NOMO-1 (cell line): ENCODE data around the gene SMIM38.

Source experiments
- DNase-seq, 2 experiments: peaks; one replicate each; lab custom pipeline; 2025; ENCODE audit not compliant: unreplicated experiment in 2 of 2; lab: John Stamatoyannopoulos, UW

The SMIM38 gene

DNA sequence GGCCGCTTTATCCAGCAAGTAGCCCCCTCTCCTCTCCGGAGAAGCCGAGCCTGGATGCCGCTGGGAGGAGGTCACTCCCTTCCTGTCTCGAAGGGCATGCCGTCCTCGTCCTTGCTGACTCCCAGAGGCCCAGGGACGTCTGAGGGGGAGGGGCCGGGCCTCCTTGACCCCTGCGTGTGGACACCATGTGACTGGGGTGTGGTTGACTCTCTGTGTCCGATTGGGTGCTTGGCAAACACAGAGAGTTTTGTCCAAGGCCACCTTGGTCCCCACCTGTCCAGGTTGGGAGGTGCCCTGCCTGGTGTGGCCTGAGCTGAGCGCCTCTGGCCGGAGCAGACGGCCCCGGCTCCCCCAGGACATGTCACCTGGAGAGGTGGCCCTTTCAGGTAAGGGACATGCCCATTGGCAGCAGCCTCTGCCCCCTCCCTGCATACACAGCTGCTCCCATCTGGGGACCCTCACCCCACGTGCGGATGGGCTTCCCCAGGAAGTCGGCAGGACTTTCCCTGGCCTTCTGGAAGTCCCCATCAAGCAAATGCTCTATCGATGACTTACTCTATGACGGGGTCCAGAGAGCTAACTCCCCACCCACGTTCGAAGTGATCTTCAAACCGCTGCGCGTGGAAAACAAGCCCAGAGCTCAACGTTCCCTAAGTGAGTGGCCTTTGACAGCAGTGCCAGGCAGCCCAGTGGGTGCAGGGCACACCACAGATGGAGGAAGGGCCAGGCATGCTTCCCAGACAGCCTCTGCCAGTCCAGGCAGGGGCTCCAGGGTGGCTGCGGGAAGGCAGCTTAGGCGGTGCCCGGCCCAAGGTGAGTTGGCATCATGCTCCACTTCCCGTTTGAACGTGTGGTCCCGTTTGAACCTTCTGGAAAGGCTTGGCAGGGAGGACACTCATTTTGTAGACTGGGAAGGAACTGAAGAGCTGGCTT lies at the start of gene SMIM38:
TSS of gene SMIM38 (plus strand) at position 634 of the 933 bp plus-strand sequence. CDS start 1,912 bp downstream, outside the sequence.
- DNase-seq = no peak

DNA sequence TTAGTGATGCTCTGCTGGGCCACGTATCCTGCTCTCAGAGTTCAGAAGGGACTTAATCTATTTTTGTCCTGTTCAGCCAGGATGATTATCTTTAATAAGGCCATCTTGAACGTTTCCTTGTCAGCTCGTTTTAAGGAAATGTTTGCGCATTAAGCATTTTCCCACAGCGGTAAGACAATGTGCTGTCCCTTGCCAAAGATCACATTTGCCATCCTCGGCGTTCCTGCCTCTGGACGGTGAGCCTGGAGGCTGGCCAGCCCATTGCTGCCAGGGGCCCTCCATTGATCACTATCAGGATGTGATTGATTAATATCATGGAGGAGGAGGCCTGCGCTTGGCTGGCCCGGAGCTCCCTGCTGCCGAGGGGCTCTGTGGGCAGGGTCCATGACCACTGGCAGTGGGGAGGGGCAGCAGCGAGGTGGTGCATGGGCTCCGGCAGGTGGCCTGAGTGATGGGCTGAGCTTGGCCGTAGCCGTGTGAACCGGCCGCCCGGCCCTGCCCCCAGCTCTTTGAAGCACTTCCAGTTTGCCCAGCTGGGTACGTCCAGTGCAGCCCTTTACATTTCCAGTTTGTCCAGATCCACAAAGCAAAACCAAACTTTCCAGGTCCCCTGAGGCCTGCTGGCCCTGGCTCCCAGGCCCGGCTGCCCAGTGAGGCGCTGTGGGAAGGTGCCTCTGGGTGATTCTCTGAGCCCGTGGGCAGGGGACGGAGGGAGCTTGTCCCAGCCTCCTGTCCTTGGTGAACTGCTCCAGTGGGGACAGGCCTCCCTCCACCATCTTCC lies 49.5 kb upstream of the SMIM38 start:
- no peak for DNase-seq

DNA sequence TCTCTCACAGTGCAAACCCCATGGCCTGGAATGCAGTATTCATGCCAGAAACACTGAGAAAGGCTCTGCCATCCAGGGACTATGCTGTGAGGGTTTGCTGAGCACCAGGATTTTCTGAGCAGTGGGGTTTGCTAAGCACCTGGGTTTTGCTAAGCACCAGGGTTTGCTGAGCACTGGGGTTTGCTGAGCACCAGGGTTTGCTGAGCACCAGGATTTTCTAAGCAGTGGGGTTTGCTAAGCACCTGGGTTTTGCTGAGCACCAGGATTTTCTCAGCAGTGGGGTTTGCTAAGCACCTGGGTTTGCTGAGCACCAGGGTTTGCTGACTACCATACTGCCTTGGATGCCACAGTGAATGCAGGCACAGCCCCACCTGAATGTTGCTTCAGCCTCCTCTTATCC lies 48.3 kb upstream of the SMIM38 start:
- DNase-seq = no peak

DNA sequence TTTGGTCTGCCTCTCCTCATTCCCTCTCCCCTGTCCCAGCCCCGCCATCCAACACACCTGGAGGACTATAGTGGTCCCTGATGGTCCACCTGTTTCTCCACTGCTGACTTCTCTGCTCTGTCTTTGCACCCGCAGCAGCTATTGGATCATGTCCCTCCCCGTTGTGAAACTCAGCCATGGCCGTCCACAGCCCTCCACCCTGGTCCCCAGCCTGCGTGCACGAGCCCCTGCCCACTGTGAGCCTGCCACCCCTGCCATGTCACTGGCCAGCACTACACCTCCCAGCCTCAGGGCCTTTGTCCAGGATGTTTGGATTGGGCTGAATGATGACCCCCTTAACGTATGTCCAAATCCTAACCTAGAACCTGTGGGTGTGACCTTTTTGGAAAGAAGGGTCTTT lies 47.7 kb upstream of the SMIM38 start:
- no peak for DNase-seq

GRCh38 chr11:69108559-69108958 lies 47.2 kb upstream of the SMIM38 start:
- DNase-seq = no peak

DNA sequence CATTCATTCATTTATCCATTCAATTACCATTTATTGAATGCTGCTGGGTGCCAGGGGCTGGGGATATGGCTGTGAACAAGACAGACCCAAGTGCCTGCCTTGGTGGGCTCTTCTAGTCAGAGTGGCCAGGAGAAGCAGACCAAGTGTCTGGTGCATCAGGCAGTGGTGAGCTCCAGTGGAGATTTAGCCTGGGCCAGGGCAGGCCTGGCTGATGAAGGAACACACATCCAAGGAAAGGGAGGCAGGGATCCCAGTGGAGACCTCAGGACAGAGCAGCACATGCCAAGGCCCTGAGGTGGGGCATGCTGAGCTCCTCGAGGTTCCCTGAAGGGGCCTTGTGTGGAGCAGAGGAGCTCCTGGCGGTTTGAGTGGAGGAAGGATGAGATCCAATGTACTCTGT lies 46.6 kb upstream of the SMIM38 start:
- DNase-seq = no peak

DNA sequence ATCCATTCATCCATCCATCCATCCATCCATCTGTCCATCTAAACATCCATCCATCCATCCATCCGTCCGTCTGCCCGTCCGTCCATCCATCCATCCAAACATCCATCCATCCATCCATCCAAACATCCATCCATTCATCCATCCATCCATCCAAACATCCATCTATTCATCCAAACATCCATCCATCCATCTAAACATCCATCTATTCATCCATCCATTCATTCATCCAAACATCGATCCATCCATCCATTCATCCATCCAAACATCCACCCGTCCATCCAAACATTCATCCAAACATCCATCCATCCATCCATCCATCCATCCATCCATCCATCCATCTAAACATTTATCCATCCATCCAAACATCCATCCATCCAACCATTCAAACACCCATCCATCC lies 45.3 kb upstream of the SMIM38 start:
- DNase-seq = no peak

DNA sequence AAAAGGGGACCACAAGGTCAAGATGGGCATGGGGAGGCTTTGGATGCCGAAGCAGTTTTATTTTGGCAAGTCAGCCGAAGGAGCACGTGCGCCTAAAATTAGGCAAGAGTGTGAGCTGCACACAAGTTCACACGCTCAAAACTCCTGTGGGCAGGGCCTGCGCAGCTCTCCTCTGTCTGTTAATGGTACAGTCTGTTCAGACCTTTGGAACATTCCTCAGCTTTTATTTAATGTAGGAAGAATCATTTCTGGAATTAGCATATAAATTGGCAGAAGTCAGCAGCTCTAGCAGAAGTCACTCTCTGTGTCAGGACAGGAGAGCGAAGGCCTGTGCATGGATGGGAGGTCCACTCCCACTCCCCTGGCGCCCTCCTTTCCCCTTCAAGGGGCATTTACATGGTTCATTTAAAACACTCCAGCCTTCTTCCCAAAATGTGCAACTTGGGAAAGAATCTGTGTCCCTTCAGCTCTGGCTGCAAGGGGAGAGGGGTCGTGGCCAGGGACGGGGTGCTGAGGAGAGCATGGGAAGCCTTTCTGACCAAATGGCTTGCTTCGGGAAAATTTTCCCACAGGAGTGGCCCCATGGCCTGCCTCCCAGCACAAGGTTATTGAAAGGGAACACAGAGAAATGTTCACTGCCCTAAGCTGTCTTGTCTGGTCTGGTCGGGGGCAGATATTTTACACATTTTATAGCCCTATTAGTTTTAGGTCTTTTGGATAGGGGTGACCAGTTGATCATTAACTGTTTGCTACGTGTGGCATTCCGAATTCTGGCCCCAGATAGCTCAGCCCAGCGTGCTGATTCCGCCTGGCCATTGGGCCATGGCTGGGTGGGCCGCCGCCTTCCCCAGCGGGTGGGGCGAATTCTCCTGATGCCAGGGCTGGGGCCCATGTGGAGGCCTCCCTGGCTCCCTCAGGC lies 43.9 kb upstream of the SMIM38 start:
- DNase-seq = no peak

DNA sequence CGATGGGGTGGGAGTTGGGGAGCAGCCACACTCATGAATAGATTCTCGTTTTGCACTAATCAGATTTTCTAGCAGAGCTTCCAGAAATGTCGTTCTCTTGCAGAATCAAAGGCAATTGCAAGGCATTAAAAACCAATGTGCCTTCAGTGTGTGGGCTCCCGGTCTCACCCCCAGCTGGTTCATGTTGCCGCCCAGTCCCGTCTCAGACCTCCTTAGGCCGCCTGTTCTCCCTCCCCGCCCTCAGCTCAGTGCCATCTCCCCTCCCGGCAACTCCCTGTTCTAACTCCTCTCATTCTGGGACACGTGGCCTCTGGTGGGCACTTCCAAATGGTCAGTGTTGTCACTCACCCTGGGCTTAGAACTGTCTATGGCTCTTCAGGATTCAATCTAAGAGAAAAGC lies 42.5 kb upstream of the SMIM38 start:
- no peak for DNase-seq

GRCh38 chr11:69113646-69114340 lies 41.9 kb upstream of the SMIM38 start:
- no peak for DNase-seq

DNA sequence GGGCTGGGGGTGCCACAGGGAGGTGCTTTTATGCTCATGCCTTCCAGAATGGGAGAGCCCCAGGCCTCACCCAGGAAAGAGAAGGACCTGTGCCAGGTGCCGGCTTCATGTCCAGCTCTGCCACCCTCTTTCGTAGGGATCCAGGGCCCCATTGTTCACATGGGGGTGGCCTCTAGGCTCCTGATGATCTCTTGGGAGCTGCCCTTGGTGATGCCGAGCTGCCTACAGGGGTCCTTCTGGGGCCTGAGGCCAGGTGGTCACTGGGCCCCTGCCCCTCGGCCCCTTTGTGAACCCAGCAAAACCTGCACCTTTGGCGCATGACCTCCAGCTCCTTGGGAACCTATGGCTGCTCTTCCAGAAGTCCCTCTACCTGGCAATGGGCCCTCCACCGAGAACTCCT lies 41.4 kb upstream of the SMIM38 start:
- DNase-seq = no peak

DNA sequence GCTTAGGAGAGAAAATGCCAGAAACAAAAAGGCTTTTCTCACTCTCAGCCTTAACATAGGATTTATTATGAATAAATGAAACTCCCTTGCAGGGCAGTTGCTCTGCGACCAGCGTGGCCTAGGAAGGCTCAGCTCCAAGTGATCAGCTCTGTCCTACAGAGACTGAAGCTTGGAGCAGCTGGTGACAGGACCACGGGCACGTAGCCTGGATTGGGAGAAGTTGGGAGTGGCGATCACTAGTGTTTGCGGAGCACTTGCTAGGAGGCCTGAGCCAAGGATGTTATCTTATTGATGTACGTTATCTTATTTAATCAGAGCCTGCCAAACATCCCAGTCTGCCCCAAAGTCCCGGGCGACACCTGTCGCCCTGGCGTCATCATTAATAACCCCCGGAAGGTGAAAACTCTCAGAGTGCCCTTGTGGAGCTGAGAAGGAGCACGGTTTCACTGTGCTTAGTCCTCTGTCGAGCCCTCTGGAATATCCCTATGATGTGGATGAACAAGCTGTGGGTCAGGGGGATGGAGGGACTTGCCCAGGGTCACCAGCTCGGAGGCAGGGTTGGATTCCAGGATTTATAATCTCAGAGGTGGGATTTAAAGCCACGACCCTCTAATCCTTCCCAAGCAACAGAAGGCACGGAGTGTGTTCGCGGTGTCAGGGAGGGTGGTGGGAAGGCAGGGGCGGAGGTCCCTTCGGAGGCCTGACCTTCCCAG lies 40.8 kb upstream of the SMIM38 start:
- no peak for DNase-seq

- no peak for DNase-seq
These were observed 39.9 kb upstream of the SMIM38 start for GRCh38 chr11:69115586-69116560.

DNA sequence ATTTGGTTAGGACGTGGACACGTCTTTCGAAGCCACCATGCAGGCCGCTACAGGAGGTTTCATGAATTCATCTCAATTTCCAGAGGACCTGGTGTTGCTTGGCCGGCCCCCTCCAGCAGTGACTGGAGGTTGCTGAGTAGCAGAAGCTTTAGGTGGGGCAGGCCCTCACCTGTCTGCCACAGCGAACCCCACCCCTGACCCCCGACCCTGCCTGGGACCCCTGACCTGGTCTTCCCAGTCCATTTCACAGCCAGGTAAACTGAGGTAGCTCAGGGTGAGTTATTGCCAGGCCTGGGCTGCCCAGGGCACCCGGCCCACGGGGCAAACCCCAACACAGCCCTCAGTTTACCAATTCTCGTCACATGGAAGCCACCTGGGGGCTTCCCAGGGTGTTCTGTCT lies 39.1 kb upstream of the SMIM38 start:
- DNase-seq = no peak

DNA sequence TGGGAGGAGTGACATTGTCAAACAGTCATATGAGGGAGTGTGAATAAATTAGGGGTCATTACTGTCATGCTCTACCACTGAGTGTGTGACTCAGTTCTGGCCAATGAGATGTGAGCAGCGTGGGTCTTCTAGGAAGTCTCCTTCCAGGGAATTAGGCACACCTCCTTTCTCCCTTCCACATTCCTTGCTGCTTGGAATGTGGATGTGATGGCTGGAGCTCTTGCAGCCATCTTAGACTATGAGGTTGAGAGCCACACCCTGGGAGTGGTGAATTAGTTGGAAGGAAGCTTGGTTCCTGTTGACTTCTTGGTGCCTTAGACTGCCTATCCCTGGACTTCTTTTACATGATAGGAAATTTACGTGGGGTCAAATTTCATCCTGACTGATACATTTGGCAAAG lies 36.5 kb upstream of the SMIM38 start:
- DNase-seq = no peak

DNA sequence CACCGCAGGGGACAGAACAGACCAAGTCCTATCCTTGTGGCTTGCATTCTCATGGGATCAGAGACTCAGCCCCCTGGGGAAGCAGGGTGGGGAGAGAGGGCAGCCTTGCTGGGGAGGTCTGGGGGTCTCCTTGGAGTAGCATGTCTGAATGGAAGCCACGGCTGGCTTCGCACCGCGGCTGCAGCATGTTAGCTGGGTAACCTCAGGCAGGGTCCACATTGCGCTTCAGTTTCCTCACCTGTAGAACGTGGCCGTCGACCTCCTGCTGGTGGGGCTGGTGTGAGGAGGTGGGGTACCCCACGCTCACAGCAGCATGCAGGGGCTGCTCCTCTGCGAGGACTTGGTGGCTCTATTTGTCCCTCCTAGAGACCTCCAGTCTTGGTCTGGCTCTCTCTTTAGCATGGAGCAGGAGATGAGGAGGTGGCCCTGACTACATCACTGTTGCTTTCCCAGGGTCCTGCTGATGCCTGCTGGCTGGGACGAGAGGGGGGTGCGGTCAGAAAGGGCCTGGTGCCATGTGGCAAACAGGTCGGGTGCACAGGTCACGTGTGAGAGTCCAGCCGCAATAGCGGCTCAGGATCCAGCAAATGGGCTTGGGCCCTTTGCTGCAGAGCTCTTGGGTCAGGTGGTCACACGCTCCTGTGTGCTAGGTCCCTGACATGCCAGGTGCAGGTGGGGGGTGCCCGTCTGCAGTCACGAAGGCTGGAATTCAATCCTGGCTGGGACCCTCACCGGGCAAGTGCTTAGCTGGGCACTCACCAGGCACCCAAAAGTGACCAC lies 35.4 kb upstream of the SMIM38 start:
- no peak for DNase-seq

DNA sequence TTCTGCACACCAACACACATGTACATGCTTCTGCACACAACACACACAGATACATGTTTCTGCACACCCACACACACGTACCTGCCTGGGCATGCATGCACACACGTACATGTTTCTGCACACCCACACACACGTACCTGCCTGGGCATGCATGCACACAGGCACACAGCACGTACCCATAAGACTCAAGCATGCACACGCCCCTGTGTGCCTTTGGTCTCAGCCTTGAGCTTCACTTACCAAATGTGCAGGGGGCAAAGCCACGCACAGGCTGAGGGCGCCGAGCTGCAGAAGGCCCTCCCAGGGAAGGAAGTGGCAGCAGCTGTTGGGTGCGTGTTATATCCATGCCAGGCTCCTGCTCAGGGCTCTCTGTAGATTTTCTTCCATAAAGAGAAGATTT lies 34.7 kb upstream of the SMIM38 start:
- DNase-seq = no peak
